B cell (primary cell): ENCODE measurements around the gene AOAH. TPM values are rescaled to one million over a fixed set of nuclear protein-coding genes. Genes with fewer than 3 reads are reported as not detected.

Experiments
- ATAC-seq: fragments of 200-7000 bp; cut with Tn5 transposase; one replicate; pipeline ENCODE4 v1.10.0; 2021; ENCODE audit warnings: low read depth, mild to moderate bottlenecking, moderate number of reproducible peaks, moderate library complexity
- CTCF ChIA-PET: fragments of 350-600 bp; sonication (Branson Sonifier 250); formaldehyde crosslinking; loops from one replicate; lab custom pipeline; 2021; ENCODE audit warnings: antibody characterized with exemption, inconsistent platforms; lab: Charles Lee
- POLR2A ChIA-PET: fragments of 350-600 bp; sonication (Branson Sonifier 250); formaldehyde crosslinking; loops from one replicate; lab custom pipeline; 2021; ENCODE audit warnings: antibody characterized with exemption; lab: Charles Lee
- DNase-seq: peaks from one replicate; pipeline ENCODE4 v3.0.0; 2013
- H2AFZ ChIP-seq: 2 replicates; pipeline ENCODE4 v1.6.1; 2012; ENCODE audit warnings: mild to moderate bottlenecking, low read depth, low read length; ENCODE audit not compliant: insufficient read depth, poor library complexity, severe bottlenecking
- H3K27ac ChIP-seq, 2 donors: 1 replicate in 1 of 2; 2 replicates in 1 of 2; pipeline ENCODE4 v1.5.1; 2012 to 2013; ENCODE audit warnings: low read length in 2 of 2, mild to moderate bottlenecking in 2 of 2, moderate library complexity in 1 of 2
- H3K27me3 ChIP-seq, 4 experiments: fragments of 200-600 bp in 1 of 4; sonication (generic) in 1 of 4; replicated peaks in 1 of 4; 1 replicate in 2 of 4; 2 replicates in 2 of 4; pipeline versions ENCODE4 v1.6.1 to v1.7.0; 2013 to 2016; ENCODE audit warnings: low read length in 3 of 4, mild to moderate bottlenecking in 2 of 4, mixed read lengths in 1 of 4, moderate library complexity in 1 of 4; ENCODE audit not compliant: insufficient read depth in 4 of 4, control insufficient read depth in 3 of 4; ENCODE audit errors: control extremely low read depth in 1 of 4
- H3K36me3 ChIP-seq, 2 experiments: replicated peaks in 1 of 2; 1 replicate in 1 of 2; 2 replicates in 1 of 2; pipeline versions ENCODE4 v1.6.1 to v1.7.1; 2013; ENCODE audit warnings: low read length in 1 of 2; ENCODE audit not compliant: insufficient read depth in 2 of 2, control insufficient read depth in 1 of 2; ENCODE audit errors: control extremely low read depth in 1 of 2, extremely low read depth in 1 of 2
- H3K4me1 ChIP-seq, 2 donors: fragments of 200-600 bp in 1 of 2; sonication (generic) in 1 of 2; 1 replicate in 1 of 2; 2 replicates in 1 of 2; pipeline versions ENCODE4 v1.5.1 to v1.6.1; 2013 to 2017; ENCODE audit warnings: low read length in 2 of 2; ENCODE audit not compliant: control insufficient read depth in 2 of 2, insufficient read depth in 2 of 2
- H3K4me2 ChIP-seq: replicated peaks from 2 replicates; pipeline ENCODE3; 2012; ENCODE audit warnings: mild to moderate bottlenecking, low read depth, low read length; ENCODE audit not compliant: poor library complexity, severe bottlenecking
- H3K4me3 ChIP-seq, 5 experiments: fragments of 200-600 bp in 1 of 5; sonication (generic) in 1 of 5; 1 replicate in 3 of 5; 2 replicates in 2 of 5; pipeline versions ENCODE4 v1.5.1 to v1.7.0; 2011 to 2016; ENCODE audit warnings: low read length in 4 of 5, mild to moderate bottlenecking in 4 of 5, low read depth in 2 of 5, control low read depth in 1 of 5, moderate library complexity in 1 of 5; ENCODE audit not compliant: insufficient read depth in 1 of 5; ENCODE audit errors: control extremely low read depth in 1 of 5, extremely low read depth in 1 of 5
- H3K79me2 ChIP-seq: fragments of 200-600 bp; sonication (generic); one replicate; pipeline ENCODE4 v1.6.0; 2016; ENCODE audit warnings: low read length; ENCODE audit not compliant: control insufficient read depth, insufficient read depth
- H3K9ac ChIP-seq: fragments of 200-600 bp; sonication (generic); 2 replicates; pipeline ENCODE4 v1.6.1; 2017; ENCODE audit warnings: mild to moderate bottlenecking, low read length, moderate library complexity
- H3K9me3 ChIP-seq, 3 donors: one replicate each; pipeline versions ENCODE4 v1.6.1 to v1.7.1; 2013; ENCODE audit warnings: low read length in 2 of 3; ENCODE audit not compliant: control insufficient read depth in 2 of 3, insufficient read depth in 1 of 3; ENCODE audit errors: control extremely low read depth in 1 of 3
- H4K20me1 ChIP-seq: 2 replicates; pipeline ENCODE4 v1.6.0; 2012; ENCODE audit warnings: mild to moderate bottlenecking, low read length; ENCODE audit not compliant: insufficient read depth, control insufficient read depth, poor library complexity, severe bottlenecking
- H3K27ac Mint-ChIP-seq: one replicate; pipeline ENCODE4 v1.8.0; 2021; ENCODE audit warnings: mixed read lengths
- H3K27me3 Mint-ChIP-seq: one replicate; pipeline ENCODE4 v1.8.0; 2021; ENCODE audit warnings: mixed read lengths
- H3K4me1 Mint-ChIP-seq: one replicate; pipeline ENCODE4 v1.8.0; 2021; ENCODE audit warnings: mixed read lengths
- H3K4me3 Mint-ChIP-seq: one replicate; pipeline ENCODE4 v1.8.0; 2021; ENCODE audit warnings: mixed read lengths
- H3K9me3 Mint-ChIP-seq: one replicate; pipeline ENCODE4 v1.8.0; 2022; ENCODE audit warnings: mixed read lengths; ENCODE audit not compliant: insufficient read depth
- EZH2 ChIP-seq: IDR thresholded peaks from 2 replicates; pipeline ENCODE4 v1.6.1; 2012; ENCODE audit warnings: borderline replicate concordance, low read depth, mild to moderate bottlenecking, moderate library complexity, low read length; ENCODE audit not compliant: insufficient read depth, poor library complexity, severe bottlenecking
- WGBS: methylation state at CpG from one replicate; pipeline ENCODE4 v1.1.5; 2013; ENCODE audit warnings: missing lambda C conversion rate; ENCODE audit not compliant: insufficient coverage; 5-methylcytosine and 5-hydroxymethylcytosine counted together
- intact Hi-C: fragments of 100-400 bp; cut with micrococcal nuclease; formaldehyde crosslinking; loops from one replicate; pipeline ENCODE4 v1.10.0; 2022
- polyA plus RNA-seq: library from polyadenylated mRNA; depleted of rRNA; stranded (reverse); fragments of >200 nt; gene quantifications from 2 replicates; pipeline ENCODE4 v1.2.3, GENCODE V29; 2012
- total RNA-seq, 2 donors: library from RNA; stranded (reverse); fragments of 120-200 nt in 1 of 2; gene quantifications; 1 replicate in 1 of 2; 2 replicates in 1 of 2; pipeline versions ENCODE4 v1.2.3 to v1.2.4, GENCODE V29; 2013 to 2022
- TF ChIP-seq, protein P1 (sequence below): fragments of 200-600 bp; IDR thresholded peaks from one replicate; pipeline ENCODE4 v1.8.0; 2022; ENCODE audit warnings: antibody characterized with exemption, mild to moderate bottlenecking

AOAH gene
- total and polyA plus RNA-seq, 2 donors (not counting 1 experiment from before 2014, with no cell fraction given), result 2.6 to 5.0 TPM

DNA sequence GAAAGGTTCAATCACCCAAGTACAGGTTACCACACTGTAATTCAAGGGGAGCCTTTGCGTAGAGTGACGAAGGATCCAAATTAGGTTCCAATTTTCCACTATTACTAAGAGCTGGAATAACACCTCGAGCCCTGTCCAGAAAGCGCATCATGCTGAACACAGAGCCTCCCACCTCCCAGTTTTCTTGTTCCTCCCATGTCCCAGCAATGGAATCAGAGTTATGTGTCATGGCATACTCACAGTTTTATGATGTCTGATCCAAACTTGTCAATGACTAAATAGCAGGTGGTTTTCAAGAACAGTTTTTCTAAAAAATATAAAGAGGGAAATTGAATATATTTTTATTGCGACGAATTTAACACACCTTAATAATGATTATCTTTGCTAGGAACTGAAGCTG is 50.6 kb downstream of the AOAH start:
- H3K27me3 ChIP-seq, result no peaks in the 10 kb centered on the region
- no peak overlapping the region for H3K27ac Mint-ChIP-seq
- POLR2A ChIA-PET, result no interaction called here

DNA sequence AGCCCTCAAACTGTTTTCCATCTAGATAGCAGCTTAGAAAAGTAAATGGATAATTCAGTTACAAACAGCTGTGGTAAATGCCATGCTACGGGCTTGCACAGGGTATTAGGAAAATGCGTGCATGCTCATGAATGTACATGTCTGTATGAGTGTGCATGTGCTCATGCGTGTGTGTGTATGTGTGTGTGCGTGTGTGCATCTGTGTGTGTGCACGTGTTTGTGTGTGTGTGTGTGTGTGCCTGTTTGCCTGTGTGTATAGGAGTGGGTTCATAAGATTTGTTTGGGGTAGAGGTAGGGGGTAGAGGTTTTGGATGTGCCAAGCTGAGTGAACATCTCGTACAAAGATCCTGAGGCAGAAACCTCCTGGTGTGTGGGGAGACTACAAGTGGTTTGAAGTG is 52.9 kb downstream of the AOAH start:
- CTCF ChIA-PET, result interaction anchor here (0.7 to 1.8 kb wide), 4 partner anchors 9 to 527 kb away, joined by 3 to 9 read pairs (median 4); no protein-coding TSS in a partner anchor
- POLR2A ChIA-PET, result no interaction called here
- 97% methylated on average over 6 of the region's 6 CpGs for WGBS
- H3K27ac ChIP-seq, result no peak overlapping the region
- Mint-ChIP-seq H3K4me3 (no peak overlapping the region), H3K4me1 (peaks cover 3% of the 10 kb centered on the region), H3K9me3 (no peaks in the 10 kb centered on the region), H3K27ac (no peak overlapping the region), H3K27me3 (peaks cover 3% of the 10 kb centered on the region)
- H3K79me2 ChIP-seq, result no peaks in the 10 kb centered on the region
- no peaks in the 10 kb centered on the region for H3K4me1 ChIP-seq
- H3K4me2 ChIP-seq, result no peak overlapping the region
- ATAC-seq (no peak), DNase-seq (no peak)
- no peak overlapping the region for H2AFZ ChIP-seq
- no peaks in the 10 kb centered on the region for H3K27me3 ChIP-seq
- no peak overlapping the region for H3K9ac ChIP-seq
- intact Hi-C loops, result loop anchor here (10.0 kb wide), 1 partner anchor 113 kb away; no protein-coding TSS in a partner anchor
- H3K4me3 ChIP-seq, result no peak overlapping the region
- H3K36me3 ChIP-seq, result no peaks in the 10 kb centered on the region
- no peaks in the 10 kb centered on the region for H4K20me1 ChIP-seq
- H3K9me3 ChIP-seq, result no peaks in the 10 kb centered on the region
- TF ChIP-seq, protein P1, sequence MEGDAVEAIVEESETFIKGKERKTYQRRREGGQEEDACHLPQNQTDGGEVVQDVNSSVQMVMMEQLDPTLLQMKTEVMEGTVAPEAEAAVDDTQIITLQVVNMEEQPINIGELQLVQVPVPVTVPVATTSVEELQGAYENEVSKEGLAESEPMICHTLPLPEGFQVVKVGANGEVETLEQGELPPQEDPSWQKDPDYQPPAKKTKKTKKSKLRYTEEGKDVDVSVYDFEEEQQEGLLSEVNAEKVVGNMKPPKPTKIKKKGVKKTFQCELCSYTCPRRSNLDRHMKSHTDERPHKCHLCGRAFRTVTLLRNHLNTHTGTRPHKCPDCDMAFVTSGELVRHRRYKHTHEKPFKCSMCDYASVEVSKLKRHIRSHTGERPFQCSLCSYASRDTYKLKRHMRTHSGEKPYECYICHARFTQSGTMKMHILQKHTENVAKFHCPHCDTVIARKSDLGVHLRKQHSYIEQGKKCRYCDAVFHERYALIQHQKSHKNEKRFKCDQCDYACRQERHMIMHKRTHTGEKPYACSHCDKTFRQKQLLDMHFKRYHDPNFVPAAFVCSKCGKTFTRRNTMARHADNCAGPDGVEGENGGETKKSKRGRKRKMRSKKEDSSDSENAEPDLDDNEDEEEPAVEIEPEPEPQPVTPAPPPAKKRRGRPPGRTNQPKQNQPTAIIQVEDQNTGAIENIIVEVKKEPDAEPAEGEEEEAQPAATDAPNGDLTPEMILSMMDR, result no peak
- TF ChIP-seq EZH2, result no peak

More for the DNA sequence above, 50.6 kb downstream of the AOAH start:
- ATAC-seq (no peak), DNase-seq (no peak)
- no peak overlapping the region for H2AFZ ChIP-seq
- 100% methylated on average over 2 of the region's 6 CpGs for WGBS
- no peak overlapping the region for H3K4me3 ChIP-seq
- no peak overlapping the region for H3K4me2 ChIP-seq
- Mint-ChIP-seq H3K4me3 (no peak overlapping the region), H3K9me3 (no peaks in the 10 kb centered on the region), H3K4me1 (peaks cover 13% of the 10 kb centered on the region), H3K27me3 (peaks cover 3% of the 10 kb centered on the region)
- intact Hi-C loops, result loop anchor here (10.0 kb wide), 1 partner anchor 111 kb away; no protein-coding TSS in a partner anchor
- no peaks in the 10 kb centered on the region for H4K20me1 ChIP-seq
- H3K36me3 ChIP-seq, result no peaks in the 10 kb centered on the region
- CTCF ChIA-PET, result interaction anchor here (0.9 kb wide), 1 partner anchor 508 kb away, joined by 4 read pairs; no protein-coding TSS in a partner anchor
- no peak overlapping the region for H3K9ac ChIP-seq
- no peaks in the 10 kb centered on the region for H3K9me3 ChIP-seq
- TF ChIP-seq, protein P1, result no peak
- TF ChIP-seq EZH2, result no peak
- H3K4me1 ChIP-seq, result peaks cover 9% of the 10 kb centered on the region in 2 donors
- H3K79me2 ChIP-seq, result no peaks in the 10 kb centered on the region
- H3K27ac ChIP-seq, result no peak overlapping the region
